ENCODE results near the gene WRAP73.

DNA sequence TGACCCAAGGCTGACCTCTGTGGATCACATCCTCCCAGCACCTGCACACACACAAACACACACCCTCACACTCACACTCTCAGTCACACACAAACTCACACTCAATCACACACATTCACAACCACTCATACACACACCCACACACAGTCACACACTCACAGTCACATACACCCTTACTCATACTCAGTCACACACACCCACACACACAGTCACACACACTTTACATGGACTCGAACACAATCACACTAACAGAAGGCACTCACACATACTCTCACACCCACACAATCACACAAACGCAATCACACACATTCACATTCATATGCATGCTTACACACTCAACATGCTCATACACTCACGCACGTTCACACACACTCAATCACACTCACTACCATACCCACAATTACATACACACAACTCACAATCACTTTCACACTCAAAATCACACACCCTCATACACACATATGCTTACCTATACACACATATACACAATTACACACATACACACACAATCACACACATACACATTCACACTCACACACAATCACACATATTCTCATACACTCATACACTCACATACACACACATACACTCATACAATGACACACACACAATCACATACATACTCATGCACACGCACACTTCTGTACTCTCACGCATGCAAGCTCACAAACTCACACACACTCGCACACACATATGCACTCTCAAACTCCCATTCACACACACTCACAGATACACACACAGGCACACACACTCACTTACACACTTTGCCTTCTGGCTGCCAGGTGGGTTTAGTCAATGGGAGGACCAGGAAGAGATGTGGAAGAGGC is 44.7 kb downstream of the WRAP73 start:
- TF ChIP-seq POLR2A (IDR thresholded peaks at IDR 0.05) (no peak), CTCF (IDR thresholded peaks at IDR 0.05) (no peak), POLR2AphosphoS5 (IDR thresholded peaks at IDR 0.05; ENCODE audit: insufficient read depth in 1 of 2, low read depth in 1 of 2) (no peak)
